Activated CD8-positive, alpha-beta memory T cell treated with anti-CD3 and anti-CD28 coated beads, Interleukin-2, amount 50 U/mL, for 48 hours (primary cell): Measurements from ENCODE around the gene ZMYM2.
"Not testable (repeated sequence)": the region's sequence is repeated elsewhere in the genome, so short reads cannot be mapped to it uniquely, and the experiment has no call there.

ENCODE experiments used
- DNase-seq: peaks from one replicate; pipeline ENCODE4 v3.0.0-alpha.2; 2020

ZMYM2 gene

DNA sequence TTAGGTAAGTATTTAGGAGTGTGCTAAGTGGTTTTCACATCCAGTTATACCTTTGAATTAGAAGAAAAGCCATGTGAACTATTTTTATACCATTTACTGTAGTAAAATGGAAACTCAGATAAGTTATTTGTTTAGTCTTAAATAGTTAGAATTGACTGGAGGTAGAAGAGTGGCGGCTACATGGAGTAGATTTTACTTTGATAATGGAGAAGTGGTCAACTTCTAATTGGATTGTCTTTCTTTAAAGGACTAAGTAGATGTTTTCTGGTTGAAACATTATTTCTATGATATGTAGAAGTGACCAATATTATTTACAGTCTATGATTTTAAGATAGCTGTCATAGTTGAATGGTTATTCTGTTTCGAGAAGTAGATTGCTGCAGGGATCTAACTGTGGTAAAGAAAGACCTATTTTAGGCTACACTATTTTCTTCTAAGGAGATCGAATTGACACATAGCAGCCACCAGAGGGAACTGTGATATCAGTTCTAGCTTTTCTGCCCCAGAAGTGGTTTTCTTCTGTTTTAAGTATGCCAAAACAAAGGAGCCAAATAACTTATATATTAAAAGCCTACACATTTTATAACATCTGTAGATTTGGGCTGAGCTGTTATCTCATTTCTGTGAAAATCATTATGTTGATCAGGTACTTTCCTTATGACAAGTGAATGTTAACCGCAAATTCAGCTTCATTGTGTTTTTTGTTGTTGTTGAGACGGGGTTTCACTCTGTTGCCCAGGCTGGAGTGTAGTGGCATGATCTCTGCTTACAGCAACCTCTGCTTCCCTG is 26.1 kb downstream of the ZMYM2 start:
- no peak for DNase-seq

DNA sequence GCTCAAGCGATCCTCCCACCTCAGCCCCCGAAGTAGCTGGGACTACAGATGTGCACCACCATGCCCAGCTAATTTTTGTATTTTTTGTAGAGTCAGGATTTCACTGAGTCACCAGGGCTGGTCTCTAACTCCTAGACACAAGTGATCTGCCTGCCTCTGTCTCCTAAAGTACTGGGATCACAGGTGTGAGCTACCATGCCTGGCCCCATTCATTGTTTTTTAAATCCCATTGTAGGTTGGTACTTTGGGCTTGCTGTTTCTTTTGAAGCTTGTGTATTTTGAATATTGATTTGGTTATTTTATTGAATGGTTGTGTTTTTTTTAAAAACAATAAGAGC is 26.7 kb downstream of the ZMYM2 start:
- DNase-seq: no peak

DNA sequence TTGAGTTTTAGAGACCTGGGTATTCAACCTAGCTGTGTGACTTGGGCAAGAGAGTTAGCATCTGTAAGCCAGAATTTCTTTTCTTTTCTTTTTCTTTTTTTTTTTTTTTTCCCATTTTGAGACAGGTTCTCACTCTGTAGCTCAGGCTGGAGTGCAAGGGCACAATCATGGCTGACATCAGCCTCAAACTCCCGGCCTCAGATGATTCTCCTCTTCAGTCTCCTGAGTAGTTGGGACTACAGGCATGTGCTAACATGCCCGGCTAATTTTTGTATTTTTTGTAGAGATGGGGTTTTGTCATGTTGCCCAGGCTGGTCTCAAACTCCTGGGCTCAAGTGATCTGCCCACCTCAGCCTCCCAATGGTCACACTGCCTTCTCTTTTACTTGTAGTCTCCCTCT is 33.0 kb downstream of the ZMYM2 start:
- no peak for DNase-seq

DNA sequence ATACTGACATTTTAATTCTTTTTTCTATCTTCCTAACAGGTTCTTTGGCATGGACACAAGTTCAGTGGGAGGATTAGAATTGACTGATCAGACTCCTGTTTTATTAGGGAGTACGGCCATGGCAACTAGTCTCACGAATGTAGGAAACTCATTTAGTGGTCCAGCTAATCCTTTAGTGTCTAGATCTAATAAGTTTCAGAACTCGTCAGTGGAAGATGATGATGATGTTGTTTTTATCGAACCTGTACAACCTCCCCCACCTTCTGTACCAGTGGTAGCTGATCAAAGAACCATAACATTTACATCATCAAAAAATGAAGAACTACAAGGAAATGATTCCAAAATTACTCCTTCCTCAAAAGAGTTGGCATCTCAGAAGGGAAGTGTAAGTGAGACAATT is 34.5 kb downstream of the ZMYM2 start:
- DNase-seq: no peak

DNA sequence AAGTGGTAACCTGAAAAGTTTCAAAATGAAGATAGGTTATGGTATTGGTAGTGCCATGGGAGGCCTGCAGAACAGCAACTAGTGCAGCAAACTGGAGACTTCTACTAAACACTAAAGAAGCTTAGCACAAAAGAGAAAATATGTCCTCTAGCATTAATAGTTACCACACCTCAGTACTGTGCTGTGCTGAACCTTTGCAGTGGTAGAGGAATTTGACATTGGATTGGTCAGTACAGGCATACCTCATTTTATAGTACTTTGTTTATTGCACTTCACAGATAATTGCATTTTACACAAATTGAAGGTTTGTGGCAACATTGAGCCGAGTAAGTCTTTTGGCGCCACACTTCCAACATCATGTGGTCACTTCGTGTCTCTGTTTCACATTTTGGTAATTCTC is 40.4 kb downstream of the ZMYM2 start:
- no peak for DNase-seq

DNA sequence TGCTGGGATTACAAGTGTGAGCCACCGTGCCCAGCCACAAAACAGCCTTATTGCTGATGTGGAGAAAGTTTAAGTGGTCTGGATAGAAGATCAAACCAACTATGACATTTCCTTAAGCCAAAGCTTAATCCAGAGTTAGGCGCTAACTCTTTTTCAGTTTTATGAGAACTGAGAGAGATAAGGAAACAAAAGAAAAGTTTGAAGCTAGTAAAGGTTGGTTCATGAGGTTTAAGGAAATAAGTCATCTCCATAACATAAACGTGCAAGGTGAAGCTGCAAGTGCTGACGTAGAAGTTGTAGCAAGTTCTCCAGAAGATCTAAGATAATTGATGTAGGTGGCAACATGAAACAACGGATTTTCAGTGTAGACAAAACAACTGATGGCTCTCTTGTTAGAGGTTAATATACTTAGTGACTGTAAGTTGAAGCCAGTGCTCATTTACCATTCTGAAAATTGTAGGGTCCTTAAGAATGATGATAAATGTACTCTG is 41.6 kb downstream of the ZMYM2 start:
- DNase-seq: no peak

DNA sequence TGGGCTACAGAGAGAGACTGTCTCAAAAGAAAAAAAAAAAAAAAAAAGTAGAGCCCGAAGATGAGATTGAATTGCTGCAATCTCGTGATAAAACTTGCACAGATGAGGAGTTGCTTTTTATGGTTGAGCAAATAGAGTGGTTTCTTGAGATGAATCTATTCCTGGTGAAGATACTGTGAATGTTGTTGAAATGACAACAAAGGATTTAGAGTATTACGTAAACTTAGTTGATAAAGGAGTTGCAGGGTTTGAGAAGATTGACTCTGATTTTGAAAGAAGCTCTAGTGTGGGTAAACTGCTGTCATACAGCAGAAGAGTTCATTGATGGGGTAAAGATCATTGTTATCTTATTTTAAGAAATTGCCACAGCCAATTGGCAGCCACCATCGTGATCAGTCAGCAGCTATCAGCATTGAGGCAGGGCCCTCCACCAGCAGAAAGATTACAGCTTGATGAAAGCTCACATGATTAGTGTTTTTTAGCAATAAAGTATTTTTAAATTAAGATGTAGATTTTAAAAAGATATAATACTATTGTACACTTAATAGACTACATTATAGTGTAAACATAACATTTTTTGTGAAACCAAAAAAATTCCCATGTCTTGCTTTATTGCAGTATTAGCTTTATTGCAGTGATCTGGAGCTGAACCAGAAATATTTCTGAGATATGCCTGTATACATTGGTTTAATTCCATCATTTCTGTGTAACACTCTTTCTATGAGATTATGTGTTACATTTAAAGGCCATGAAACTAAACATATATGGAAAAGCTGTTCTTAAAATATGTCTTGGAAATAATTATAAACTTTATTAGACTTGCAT is 43.1 kb downstream of the ZMYM2 start:
- DNase-seq: no peak

DNA sequence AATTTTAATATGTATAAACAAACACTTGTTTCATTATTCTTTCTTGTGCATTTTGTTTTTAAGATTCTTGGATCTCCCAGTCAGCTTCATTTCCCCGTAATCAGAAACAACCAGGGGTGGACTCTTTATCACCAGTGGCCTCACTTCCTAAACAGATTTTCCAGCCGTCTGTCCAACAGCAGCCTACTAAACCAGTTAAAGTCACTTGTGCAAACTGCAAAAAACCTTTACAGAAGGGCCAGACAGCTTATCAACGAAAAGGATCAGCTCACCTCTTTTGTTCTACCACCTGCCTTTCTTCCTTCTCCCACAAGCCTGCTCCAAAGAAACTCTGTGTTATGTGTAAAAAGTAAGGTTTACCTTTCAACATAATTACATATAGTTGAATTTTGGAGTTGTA is 44.3 kb downstream of the ZMYM2 start:
- DNase-seq: no peak

DNA sequence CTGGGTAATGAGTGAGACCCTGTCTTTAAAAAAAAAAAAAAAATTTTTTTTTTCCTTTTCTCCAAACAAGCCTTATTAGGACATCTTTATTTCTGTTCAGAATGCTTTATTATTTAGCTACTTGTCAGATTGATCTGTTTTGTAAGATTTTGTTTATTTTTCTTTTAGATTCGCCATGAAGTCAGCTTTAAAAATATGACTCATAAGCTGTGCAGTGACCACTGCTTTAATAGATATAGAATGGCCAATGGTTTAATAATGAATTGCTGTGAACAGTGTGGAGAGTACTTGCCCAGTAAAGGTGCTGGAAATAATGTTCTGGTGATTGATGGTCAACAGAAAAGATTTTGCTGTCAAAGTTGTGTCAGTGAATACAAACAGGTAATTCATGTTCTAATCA is 47.7 kb downstream of the ZMYM2 start:
- DNase-seq: no peak

DNA sequence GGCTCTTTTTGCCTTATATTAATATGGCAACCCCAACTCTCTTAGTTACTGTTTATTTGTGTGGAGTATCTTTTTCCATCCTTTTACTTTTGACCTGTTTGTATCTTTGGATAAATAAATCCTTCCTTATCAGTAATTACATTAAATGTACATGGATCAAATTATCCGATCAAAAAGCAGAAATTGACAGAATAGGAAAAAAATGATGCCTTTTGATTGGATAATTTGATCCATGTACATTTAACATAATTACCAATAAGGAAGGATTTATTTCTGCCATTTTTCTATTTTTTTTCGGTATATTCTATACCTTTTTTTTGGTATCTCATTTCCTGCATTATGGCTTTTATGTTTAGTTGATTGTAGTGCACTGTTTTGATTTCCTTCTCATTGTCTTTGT is 57.2 kb downstream of the ZMYM2 start:
- no peak for DNase-seq

DNA sequence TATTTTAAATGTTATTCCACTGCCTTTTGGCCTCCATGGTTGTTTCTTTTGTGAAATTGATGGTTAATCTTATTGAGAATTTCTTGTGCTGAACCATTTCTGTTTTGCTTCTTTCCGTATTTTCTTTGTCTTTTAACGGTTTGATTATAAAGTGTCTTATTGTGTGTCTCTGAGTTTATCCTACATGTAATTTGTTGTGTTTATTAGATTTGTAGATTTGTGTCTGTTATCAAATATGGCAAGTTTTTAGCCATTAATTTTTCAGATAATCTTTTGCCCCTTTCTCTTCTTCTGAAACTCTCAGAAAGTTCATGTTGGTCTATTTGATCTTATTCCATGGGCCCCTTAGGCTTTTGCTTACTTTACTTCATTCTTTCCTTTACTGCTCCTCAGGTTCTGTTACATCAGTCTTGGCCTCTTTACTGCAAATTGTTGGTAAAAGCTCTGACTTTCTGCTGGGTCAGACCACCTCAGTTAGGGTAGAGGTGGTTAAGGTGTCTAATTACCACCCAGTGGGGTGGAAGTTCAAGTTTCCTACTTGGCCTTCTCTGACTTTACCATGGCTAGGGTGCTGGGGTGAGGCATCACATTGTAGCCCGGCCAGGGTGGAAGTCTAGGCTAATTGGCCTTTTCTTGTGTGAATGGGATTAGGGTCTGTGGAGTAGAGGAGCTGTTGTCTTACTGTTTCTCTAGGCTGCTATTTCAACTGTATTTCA is 58.3 kb downstream of the ZMYM2 start:
- no peak for DNase-seq

DNA sequence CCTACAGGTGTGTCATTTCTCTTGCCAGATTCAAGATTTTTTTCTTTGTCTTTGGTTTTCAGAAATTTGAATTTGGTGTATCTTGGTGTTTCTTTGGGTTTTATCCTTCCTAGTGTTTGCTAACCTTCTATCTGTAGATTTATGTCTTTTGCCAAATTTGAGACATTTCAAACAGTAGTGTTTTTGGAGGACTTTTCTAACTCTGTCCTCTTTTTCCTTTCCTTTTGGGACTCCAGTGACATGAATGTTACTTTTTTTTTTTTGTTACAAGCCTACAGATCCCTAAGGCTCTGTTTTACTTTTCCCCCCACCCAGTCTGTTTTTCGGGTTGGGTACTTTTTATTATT is 58.8 kb downstream of the ZMYM2 start:
- no peak for DNase-seq

DNA sequence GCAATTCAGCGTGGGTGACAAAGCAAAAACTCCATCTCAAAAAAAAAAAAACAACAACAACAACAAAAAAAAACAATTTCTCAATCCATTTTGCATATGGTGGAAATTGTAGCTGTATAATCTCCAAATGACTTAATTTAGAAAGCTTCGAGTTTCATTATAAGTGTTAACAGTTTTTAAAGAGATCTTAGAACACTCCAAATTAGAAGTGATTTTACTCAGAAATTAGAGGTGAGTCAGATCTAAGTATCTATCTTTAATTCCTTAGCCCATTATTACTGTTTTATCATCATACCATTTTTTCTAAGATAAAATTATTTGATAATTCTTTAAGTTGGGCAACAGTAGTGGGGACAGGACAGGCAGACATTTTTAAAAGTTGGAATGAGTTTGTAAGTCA is 60.5 kb downstream of the ZMYM2 start:
- no peak for DNase-seq

DNA sequence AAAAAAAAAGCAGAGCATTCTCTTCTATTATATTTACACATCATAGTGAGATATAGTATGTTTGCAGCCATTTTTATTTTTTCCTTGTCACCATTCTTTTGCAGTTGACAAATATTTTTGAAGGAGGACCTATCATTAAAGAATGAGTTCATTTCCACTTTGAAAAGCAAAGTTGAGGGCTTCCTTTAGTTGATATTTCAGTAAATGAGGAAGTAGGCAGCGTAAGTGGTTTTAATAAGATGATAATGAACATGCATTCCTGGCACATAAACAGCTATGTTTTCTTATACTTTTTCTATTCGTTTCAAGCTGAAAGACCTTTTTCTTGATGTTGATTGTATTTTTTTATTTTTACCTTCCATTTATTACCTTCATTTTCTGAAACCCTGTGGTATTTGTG is 66.2 kb downstream of the ZMYM2 start:
- no peak for DNase-seq

DNA sequence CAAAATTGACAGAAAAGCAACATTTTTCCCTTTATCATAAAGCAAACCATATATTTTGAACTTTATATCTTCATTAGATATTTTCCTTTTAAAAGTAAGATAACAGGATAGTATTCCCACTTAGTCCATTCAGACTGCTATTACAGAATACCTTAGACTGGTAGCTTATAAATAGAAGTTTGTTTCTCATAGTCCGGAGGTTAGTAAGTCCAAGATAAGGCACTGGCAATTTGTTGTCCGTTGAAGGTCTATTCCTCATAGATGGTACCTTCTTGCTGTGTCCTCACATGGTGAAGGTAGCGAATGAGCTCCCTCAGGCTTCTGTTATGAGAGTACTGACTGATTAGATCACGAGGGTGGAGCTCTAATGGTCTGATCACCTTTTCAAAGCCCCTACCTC is 70.4 kb downstream of the ZMYM2 start:
- DNase-seq: no peak

DNA sequence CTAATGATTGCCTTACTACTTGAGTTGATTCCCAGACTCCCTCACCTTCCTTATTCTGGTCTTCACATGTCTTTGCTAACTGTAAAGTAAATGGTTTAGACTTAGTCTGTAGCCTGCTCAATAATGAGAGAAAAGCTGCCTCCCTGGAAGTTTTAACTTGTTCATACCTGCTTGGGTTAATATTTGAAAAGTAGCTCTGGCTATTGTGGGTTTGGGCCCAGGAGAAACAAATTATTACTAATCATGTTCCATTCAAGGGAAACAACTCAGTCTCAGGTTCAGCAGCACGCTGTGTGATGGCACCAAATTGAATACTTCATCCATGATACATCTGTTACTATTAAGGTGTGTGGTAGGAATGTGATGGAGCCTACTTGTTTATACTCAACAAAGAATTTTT is 75.0 kb downstream of the ZMYM2 start:
- DNase-seq: no peak

DNA sequence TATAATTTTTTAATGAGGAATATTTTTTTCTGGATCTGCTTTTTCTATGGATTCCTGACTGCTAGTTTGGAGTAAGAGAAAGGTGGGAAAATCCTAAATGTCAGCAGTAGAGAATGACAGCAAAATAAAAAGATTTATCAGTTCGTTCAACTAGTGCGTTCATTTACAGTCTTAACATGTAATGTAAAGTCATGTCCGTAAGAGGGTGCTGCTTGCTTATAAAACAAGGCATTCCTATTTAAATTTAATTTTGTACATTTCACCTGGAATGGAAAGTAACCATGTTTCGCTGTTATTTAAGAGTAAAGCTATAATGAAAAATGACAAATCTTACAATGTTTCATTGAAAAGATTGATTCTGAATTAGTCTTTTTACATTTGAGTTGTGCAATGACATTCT is 76.6 kb downstream of the ZMYM2 start:
- DNase-seq: no peak

DNA sequence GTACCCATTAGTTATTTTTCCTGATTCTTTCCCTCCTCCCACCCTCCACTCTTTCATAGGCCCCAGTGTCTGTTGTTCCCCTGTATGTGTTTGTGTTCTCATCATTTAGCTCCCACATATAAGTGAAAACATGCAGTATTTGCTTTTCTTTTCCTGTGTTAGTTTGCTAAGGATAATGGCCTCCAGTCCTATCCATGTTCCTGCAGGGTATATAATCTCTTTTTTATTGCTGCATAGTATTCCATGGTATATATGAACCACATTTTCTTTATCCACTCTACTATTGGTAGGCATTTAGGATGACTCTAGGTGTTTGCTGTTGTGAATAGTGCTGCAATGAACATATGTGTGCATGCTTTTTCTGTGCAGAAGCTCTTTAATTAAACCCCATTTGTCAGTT is 79.4 kb downstream of the ZMYM2 start:
- DNase-seq: no peak

DNA sequence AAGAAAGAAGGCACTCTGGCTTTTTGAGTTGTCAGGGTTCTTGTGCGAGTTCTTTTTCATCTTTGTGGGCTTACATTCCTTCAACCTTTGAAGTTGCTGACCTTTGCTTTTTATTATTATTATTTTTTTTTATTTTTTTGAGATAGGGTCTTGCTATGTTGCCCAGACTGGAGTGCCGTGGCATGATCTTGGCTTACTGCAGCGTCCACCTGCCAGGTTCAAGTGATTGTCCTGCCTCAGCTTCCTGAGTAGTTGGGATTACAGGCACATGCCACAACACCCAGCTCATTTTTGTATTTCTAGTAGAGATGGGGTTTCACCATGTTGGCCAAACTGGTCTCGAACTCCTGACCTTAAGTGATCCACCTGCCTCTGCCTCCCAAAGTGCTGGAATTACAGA is 84.1 kb downstream of the ZMYM2 start:
- DNase-seq: not testable (repeated sequence)

DNA sequence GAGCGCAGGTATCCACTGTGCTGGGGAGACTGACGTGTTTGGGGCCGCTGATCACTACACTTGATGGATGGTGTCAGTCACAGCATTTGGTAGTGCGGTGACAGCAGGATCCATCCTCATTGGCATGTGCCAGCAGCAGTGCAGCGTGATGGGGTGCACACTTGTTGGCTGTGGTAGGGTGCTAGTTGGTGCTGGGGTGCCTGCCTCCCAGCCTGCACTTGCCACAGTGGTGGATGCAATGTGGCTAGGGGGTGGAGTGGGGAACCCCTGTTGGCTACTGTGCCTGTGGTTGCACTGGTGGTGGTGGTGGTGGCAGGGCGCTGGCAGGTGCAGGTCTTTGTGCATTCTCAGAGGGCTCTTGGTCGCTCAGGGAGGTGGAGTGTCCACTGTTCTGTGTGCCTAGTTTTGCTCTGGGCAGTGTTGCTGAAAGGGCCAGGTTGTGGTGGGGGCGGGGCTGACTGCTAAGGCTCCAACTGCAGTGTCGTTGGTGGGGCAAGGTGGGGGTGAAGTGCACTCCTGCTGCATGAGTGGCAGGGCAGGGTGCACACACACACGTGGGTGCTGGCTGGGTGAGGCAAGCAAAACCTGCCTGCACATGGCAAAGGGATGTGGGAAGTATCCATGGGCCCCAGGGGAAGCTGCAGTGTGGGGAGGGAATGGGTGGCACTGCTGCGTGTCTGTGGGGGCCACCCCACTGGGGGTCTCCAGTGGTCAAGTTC is 84.8 kb downstream of the ZMYM2 start:
- DNase-seq: no peak

DNA sequence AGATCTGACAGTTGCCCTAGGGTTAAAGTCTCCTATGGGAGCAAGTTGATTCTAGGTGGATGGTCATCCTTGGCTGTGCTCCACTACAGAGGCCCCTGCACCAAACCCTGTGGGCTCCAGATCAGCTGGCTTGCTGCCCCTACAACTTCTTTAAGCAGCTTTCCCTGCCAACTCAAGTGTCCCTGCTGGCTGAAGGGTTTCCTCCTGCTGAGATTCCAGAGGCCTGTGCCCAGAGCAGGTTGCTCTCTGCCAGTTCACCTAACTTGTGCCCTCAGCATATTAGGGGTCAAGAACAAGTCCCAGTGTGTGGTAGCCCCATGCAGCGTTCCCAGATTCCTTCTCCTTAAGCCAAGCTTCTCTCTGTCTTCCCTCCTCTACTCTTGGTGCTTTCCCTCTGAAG is 85.6 kb downstream of the ZMYM2 start:
- no peak for DNase-seq

DNA sequence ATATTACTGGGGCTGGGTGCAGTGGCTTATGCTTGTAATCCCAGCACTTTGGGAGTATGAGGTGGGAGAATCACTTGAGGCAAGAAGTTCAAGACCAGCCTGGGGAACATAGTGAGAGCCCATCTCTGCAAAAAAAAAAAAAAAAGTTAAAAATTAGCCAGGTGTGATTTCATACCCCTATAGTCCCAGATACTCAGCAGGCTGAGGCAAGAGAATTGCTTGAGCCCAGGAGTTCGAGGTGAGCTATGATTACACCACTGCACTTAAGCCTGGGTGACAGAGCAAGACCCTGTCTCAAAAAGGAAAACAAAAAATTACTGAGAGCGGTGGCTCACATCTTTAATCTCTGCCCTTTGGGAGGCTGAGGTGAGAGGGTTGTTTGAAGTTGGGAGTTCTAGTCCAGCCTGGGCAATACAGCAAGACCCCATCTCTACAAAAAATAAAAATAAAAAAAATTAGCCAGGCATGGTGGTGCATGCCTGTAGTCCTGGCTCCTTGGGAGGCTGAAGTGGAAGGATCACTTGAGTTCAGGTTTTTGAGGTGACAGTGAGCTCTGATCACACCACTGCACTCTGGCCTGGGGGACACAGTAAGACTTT is 87.5 kb downstream of the ZMYM2 start:
- DNase-seq: no peak
